Activated naive CD8-positive, alpha-beta T cell treated with anti-CD3 and anti-CD28 coated beads for 36 hours (primary cell): ENCODE results near the gene PHACTR3. TPM values are rescaled to one million over a fixed set of nuclear protein-coding genes. Genes with fewer than 3 reads are reported as not detected.

Source experiments
- DNase-seq: peaks from one replicate; pipeline ENCODE4 v3.0.0; 2021
- H3K27ac Mint-ChIP-seq: one replicate; pipeline ENCODE4 v1.8.0; 2022; ENCODE audit warnings: mild to moderate bottlenecking, moderate library complexity, mixed read lengths
- H3K27me3 Mint-ChIP-seq: one replicate; pipeline ENCODE4 v1.8.0; 2022; ENCODE audit warnings: mild to moderate bottlenecking, mixed read lengths
- H3K36me3 Mint-ChIP-seq: one replicate; pipeline ENCODE4 v1.8.0; 2021; ENCODE audit warnings: mild to moderate bottlenecking, mixed read lengths
- H3K4me1 Mint-ChIP-seq: one replicate; pipeline ENCODE4 v1.8.0; 2021; ENCODE audit warnings: mixed read lengths
- H3K4me3 Mint-ChIP-seq: one replicate; pipeline ENCODE4 v1.8.0; 2022; ENCODE audit warnings: mild to moderate bottlenecking, moderate library complexity, mixed read lengths
- H3K9me3 Mint-ChIP-seq: one replicate; pipeline ENCODE4 v1.8.0; 2022; ENCODE audit warnings: mixed read lengths
- total RNA-seq, 2 experiments: library from RNA; stranded (reverse); gene quantifications; one replicate each; pipeline ENCODE4 v1.2.3, GENCODE V29; 2021

The PHACTR3 gene
- total RNA-seq, 2 experiments from 2014 or later = not detected

- no peak for DNase-seq
- Mint-ChIP-seq H3K27ac (no peak overlapping the region), H3K36me3 (no peaks in the 10 kb centered on the region), H3K27me3 (peaks cover 20% of the 10 kb centered on the region), H3K4me1 (no peaks in the 10 kb centered on the region), H3K4me3 (no peak overlapping the region), H3K9me3 (no peaks in the 10 kb centered on the region)
These were observed 67.5 kb downstream of the PHACTR3 start for GRCh38 chr20:59671661-59672471.

GRCh38 chr20:59672576-59672975 lies 68.2 kb downstream of the PHACTR3 start:
- Mint-ChIP-seq H3K4me1 (no peaks in the 10 kb centered on the region), H3K27ac (no peak overlapping the region), H3K27me3 (peaks cover 27% of the 10 kb centered on the region), H3K36me3 (no peaks in the 10 kb centered on the region), H3K4me3 (no peak overlapping the region), H3K9me3 (no peaks in the 10 kb centered on the region)
- no peak for DNase-seq

DNA sequence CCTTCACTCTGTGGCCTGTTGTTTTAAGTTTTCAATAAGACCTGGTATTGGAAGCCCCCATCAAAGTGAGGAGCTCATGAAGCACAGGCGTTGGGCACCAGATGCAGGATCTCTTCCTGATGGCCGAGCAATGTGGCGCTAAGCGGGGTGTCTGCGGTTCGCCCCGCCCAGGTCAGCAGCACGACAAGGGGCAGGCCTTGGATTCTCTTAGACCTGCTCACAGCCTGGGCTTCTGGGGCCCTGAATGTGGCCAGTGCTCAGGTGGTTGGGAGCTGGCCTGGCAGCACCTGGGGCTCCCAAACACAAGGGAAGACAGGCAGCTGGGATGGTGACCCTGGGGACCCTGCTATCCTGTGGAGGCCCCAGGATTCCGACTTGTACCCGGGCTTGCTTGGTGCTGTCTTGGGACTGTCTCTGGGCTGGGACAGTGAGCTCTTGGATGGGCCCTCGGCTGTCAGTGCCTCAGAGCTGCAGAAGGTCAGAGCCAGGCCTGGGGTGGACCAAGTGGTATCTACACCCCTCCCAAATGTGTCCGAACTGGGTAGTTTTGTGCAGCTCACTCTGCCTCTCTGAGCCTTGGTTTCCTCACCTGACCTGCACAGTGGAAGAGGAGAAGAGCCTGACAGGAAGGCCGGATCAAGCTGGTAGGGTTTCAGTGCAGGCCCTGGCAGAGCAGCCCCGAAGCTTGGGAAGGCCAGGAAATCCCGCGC lies 69.1 kb downstream of the PHACTR3 start:
- Mint-ChIP-seq H3K27ac (no peak overlapping the region), H3K4me1 (no peaks in the 10 kb centered on the region), H3K4me3 (no peak overlapping the region), H3K36me3 (no peaks in the 10 kb centered on the region), H3K9me3 (no peaks in the 10 kb centered on the region), H3K27me3 (peaks cover 28% of the 10 kb centered on the region)
- no peak for DNase-seq

DNA sequence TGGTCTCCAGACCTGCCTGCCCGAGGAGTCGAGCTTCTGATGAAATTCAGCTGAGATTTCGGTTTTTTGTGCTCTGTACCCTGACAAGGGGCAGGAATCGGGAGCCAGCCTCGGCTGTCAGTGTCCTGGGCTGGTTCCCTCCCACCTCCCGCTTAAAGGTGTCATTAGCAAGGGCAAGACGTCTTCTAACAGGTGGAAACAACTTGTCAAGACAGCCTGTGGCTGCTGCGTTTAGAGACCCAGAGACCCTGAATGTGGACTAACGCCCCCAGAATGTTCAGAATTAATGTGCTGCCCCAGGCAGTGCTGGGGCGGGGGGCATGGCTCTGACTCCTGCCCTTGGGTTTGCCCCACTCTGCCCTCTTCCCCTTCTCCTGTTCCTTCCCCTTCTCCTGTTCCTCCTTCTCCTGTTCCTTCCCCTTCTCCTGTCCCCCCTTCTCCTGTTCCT lies 69.7 kb downstream of the PHACTR3 start:
- no peaks in the 10 kb centered on the region for H3K36me3 Mint-ChIP-seq
- peaks cover 30% of the 10 kb centered on the region for H3K27me3 Mint-ChIP-seq
- H3K27ac Mint-ChIP-seq = no peak overlapping the region
- DNase-seq = no peak
- H3K9me3 Mint-ChIP-seq = no peaks in the 10 kb centered on the region
- no peaks in the 10 kb centered on the region for H3K4me1 Mint-ChIP-seq
- no peak overlapping the region for H3K4me3 Mint-ChIP-seq

- Mint-ChIP-seq H3K27ac (no peak overlapping the region), H3K4me3 (no peak overlapping the region), H3K36me3 (no peaks in the 10 kb centered on the region), H3K27me3 (peaks cover 30% of the 10 kb centered on the region), H3K4me1 (no peaks in the 10 kb centered on the region), H3K9me3 (no peaks in the 10 kb centered on the region)
- no peak for DNase-seq
These were observed 71.9 kb downstream of the PHACTR3 start for GRCh38 chr20:59676126-59676850.

- Mint-ChIP-seq H3K27me3 (peaks cover 30% of the 10 kb centered on the region), H3K9me3 (no peaks in the 10 kb centered on the region), H3K27ac (no peak overlapping the region), H3K4me1 (no peaks in the 10 kb centered on the region), H3K36me3 (no peaks in the 10 kb centered on the region), H3K4me3 (no peak overlapping the region)
- DNase-seq = no peak
These were observed 72.5 kb downstream of the PHACTR3 start for GRCh38 chr20:59676851-59677182.

GRCh38 chr20:59677586-59677985 lies 73.2 kb downstream of the PHACTR3 start:
- H3K27me3 Mint-ChIP-seq = peaks cover 29% of the 10 kb centered on the region
- no peak for DNase-seq
- H3K4me1 Mint-ChIP-seq = no peaks in the 10 kb centered on the region
- H3K9me3 Mint-ChIP-seq = no peaks in the 10 kb centered on the region
- no peak overlapping the region for H3K27ac Mint-ChIP-seq
- no peak overlapping the region for H3K4me3 Mint-ChIP-seq
- no peaks in the 10 kb centered on the region for H3K36me3 Mint-ChIP-seq

DNA sequence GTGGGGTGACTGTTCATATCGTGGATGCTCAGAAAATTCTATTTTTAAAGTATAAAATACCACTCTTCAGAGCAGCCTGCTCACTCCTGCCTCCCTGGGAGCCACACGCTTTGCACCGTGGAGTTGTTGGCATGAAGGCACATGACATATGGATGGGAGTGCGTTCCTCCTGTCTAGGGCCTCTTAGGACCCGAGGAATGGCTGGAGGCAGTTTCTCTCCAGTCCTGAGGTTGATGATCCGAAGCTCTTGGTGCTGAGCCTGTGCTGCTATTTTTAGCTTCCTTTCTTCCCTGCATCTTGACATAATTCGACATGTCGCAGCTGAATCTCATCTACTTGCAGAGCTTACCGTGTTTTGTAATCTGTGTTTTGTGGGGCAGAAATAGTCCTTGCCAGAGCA lies 73.9 kb downstream of the PHACTR3 start:
- no peaks in the 10 kb centered on the region for H3K9me3 Mint-ChIP-seq

DNA sequence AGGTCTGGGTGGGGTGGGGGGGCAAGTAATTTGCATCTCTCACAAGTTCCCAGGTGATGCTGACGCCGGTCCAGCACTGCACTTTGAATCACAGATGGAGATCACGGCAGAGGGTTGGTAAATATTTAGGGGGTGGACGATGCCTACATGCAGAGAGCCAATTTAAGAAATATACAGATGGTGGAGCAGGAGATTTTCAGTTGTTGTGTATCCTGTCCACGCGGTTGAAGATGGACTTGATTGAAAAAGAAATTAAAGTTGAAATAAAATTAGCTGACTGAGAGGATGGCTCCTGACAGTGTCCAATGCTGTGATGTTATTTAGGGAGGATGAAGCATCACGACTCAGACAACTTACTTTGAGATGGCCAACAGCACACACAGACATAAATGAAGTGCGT lies 74.6 kb downstream of the PHACTR3 start:
- Mint-ChIP-seq H3K4me3 (no peak overlapping the region), H3K4me1 (no peaks in the 10 kb centered on the region), H3K36me3 (no peaks in the 10 kb centered on the region), H3K27me3 (peaks cover 22% of the 10 kb centered on the region), H3K27ac (no peak overlapping the region), H3K9me3 (no peaks in the 10 kb centered on the region)
- no peak for DNase-seq

More for the DNA sequence above, 73.9 kb downstream of the PHACTR3 start:
- Mint-ChIP-seq H3K4me3 (no peak overlapping the region), H3K4me1 (no peaks in the 10 kb centered on the region), H3K36me3 (no peaks in the 10 kb centered on the region), H3K27me3 (peaks cover 24% of the 10 kb centered on the region), H3K27ac (no peak overlapping the region)
- DNase-seq = no peak

DNA sequence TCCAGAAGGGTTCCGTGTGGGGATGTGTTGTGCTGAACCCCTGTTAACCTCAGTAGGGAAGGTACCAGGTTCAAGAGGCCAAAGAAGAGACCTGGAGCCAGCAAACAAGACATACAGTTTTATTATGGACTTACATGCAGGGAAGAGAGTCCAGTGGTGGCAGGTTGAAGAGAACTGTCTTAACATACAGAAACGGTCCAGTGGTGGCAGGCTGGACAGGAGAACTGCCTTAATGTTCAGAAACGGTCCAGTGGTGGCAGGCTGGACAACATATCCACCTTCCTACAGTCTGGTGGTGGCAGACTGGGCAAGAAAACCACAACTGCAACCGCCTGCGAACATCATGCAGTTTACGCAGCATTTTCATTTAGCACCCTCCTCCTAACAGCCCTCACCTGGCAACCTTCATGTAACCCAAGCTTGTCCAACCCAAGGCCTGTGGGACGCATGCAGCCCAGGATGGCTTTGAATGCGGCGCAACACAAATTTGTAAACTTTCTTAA lies 75.9 kb downstream of the PHACTR3 start:
- Mint-ChIP-seq H3K27ac (no peak overlapping the region), H3K36me3 (no peaks in the 10 kb centered on the region), H3K4me1 (no peaks in the 10 kb centered on the region), H3K4me3 (no peak overlapping the region), H3K9me3 (no peaks in the 10 kb centered on the region), H3K27me3 (peaks cover 16% of the 10 kb centered on the region)
- no peak for DNase-seq

DNA sequence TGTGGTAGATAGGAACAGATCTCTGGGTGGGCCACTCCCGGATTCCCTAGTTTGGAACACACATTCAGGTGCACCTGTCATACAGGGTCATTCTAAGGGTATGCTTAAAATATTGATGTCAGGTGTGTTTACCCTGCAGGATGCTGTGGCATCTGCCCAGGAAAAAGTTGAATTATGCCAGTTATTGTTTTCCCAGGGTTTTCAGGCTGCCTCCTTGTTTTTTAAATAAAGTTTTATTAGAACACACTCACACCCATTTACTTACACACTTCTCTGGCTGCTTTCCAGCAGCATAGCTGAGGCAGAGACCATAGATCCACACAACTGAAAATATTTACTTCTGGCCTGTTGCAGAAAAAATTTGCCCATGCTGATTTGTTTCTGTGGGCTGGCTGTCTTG lies 76.5 kb downstream of the PHACTR3 start:
- no peaks in the 10 kb centered on the region for H3K4me1 Mint-ChIP-seq
- no peak overlapping the region for H3K27ac Mint-ChIP-seq
- H3K4me3 Mint-ChIP-seq = no peak overlapping the region
- DNase-seq = no peak
- H3K9me3 Mint-ChIP-seq = no peaks in the 10 kb centered on the region
- peaks cover 16% of the 10 kb centered on the region for H3K27me3 Mint-ChIP-seq
- H3K36me3 Mint-ChIP-seq = no peaks in the 10 kb centered on the region

GRCh38 chr20:59682603-59683002 lies 78.3 kb downstream of the PHACTR3 start:
- Mint-ChIP-seq H3K4me1 (no peaks in the 10 kb centered on the region), H3K9me3 (no peaks in the 10 kb centered on the region)
- DNase-seq = no peak

DNA sequence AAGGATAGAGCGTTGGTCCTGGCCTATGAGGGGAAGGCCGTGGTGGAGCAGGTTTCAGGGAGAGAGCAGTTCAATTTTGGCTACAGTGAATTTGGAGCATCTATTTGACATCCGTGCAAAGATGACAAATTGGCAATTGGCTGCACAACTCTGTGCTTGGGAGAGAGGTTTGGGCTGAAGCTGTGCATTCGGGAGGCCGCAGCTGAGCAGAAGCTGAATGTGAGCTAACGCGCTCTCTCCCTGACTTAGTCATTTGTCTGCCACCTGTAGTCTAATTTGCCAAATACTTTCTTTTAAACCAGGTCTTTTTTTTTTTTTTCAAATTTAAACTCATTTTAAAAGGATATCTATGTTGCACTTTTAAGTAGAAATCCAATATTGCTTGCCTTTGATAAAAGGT lies 78.8 kb downstream of the PHACTR3 start:
- Mint-ChIP-seq H3K9me3 (no peaks in the 10 kb centered on the region), H3K36me3 (no peaks in the 10 kb centered on the region), H3K27ac (no peak overlapping the region), H3K4me1 (no peaks in the 10 kb centered on the region), H3K27me3 (peaks cover 3% of the 10 kb centered on the region), H3K4me3 (no peak overlapping the region)
- no peak for DNase-seq

More at GRCh38 chr20:59682603-59683002, 78.3 kb downstream of the PHACTR3 start:
- peaks cover 3% of the 10 kb centered on the region for H3K27me3 Mint-ChIP-seq
- H3K27ac Mint-ChIP-seq = no peak overlapping the region
- H3K4me3 Mint-ChIP-seq = no peak overlapping the region
- no peaks in the 10 kb centered on the region for H3K36me3 Mint-ChIP-seq

DNA sequence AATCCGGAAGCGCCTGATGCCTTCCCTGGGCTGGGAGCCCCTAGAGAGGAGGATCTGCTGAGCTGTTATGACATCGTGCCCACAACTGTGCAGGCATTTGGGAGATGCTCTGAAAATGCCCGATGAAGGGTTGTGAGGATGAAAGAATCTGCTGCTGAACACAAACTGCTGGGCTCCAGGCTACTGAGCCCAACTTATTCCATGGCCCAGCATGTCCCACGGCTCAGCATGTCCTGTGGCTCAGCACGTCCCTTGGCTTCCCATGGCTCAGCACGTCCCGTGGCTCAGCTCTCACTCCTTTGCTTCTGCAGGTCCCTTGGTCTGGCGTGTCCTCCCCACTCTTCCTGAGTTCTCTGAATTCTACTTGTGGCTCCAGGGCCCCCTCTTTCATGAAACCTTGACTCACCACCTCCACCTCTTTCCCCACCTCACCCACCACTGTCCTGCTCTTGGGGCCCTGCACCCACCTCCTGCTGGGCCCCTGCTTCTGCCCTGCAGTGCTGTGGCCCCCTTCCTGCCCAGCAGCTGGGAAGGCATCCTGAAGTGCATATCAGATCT lies 80.4 kb downstream of the PHACTR3 start:
- H3K27me3 Mint-ChIP-seq = no peaks in the 10 kb centered on the region
- no peak overlapping the region for H3K4me3 Mint-ChIP-seq
- H3K27ac Mint-ChIP-seq = no peak overlapping the region
- no peaks in the 10 kb centered on the region for H3K36me3 Mint-ChIP-seq
- no peaks in the 10 kb centered on the region for H3K9me3 Mint-ChIP-seq
- no peaks in the 10 kb centered on the region for H3K4me1 Mint-ChIP-seq
- DNase-seq = no peak
